HG02870 (cell line): ENCODE data around the gene GLP2R.
"Not testable (repeated sequence)": the region's sequence is repeated elsewhere in the genome, so short reads cannot be mapped to it uniquely, and the experiment has no call there.

ENCODE experiments used
- ATAC-seq: cut with Tn5 transposase; IDR thresholded peaks from one replicate; pipeline ENCODE4 v1.9.1; 2021; ENCODE audit warnings: mild to moderate bottlenecking, moderate library complexity; ENCODE audit not compliant: unreplicated experiment

The GLP2R gene

DNA sequence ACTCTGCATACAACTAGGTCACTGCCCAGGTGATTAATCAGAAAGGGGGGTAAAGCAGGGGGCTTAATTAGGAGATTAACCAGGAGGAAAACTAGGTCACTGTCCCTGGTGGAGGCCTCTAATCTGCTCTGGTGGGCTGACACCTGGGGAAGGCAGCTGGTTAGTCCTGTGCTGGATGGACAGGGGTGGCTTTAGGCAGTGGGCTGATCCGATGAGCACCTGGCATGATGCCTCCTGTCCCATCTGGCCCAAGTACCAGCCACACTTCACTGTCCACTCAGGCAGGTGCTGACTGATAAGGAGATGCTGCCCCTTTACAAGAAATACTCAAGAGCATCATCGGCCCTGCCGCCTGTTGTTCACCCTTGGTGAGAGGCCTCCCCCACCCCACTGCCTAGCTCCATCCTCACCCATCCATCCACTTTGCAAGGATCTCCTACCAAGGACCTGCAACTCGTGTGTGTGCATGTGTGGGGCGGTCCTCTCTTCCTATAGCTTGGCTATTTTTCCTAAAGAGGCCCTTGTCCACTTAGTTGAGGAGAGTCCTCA is 93.2 kb downstream of the GLP2R start:
- ATAC-seq, result no peak

DNA sequence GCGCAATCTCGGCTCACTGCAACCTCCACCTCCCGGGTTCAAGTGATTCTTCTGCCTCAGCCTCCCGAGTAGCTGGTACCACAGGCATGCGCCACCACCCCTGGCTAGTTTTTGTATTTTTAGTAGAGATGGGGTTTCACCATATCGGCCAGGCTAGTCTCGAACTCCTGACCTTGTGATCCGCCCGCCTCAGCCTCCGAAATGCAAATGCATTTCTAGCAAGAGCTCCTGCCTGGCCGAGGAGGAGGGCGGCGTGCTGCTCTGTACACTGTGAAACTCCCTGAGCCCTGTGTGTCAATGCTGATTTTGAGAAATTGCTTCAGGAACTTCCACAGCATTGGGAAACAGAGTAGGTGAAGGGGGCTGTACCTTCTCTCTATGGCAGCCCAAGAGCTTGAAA is 95.5 kb downstream of the GLP2R start:
- not testable (repeated sequence) for ATAC-seq

GRCh38 chr17:9922012-9922848 is 96.5 kb downstream of the GLP2R start:
- no peak for ATAC-seq

GRCh38 chr17:9924735-9925191 is 99.0 kb downstream of the GLP2R start:
- peak; percentile 50 for ATAC-seq

DNA sequence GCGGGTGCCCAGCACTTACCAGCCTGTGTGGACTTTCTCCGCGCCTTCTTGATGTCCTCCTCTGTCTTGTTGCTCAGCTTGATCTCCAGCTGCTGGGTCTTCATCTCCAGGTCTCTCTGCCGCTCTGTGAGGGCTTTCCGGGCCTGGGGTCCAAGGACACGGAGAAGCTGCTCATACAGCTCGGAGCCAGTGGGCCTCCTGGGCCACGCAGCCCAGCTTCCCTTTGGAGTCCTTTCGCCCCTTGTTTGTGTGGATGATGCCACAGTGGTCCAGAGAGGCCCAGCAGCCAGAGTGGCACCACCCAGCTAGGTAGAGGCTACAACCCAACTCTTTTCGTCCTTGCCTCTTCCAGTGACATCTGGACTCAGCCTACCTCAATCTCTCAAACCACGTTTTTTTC is 99.7 kb downstream of the GLP2R start:
- no peak for ATAC-seq

GRCh38 chr17:9926150-9926804 is 100.6 kb downstream of the GLP2R start:
- ATAC-seq, result no peak

DNA sequence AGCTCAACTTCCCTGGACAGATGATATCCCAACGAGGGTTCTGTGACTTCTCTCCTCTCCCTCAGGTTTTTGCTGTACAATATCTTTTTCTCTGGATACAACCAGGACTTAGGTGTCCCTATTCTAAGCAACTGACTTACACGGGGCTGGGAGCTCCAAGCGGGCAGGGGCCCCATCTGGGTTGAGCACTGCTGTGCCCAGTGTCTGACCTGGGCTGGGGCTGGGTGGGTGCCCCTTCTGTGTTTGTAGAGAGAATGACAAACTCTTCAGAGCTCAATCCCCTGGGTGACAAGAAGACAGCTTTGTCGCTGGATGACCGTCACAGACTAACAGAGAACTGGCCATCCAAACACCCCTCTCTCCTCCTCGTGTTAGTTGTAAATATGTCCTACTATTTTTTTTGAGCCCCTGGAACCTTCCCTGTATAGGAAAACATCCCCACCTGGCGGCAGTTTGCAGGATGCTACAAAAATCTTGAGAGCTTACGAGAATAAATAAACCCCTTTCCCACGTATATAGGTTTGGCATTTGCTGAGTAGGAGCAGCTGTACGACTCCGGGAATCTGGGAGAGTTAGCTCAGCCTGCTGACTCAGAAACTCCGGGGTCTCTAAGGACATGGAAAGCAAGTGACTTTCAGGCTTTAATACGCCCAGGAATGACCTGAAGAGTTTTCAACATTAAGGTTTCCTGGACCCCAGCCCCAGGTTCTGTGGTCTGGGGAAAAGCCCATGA is 103.0 kb downstream of the GLP2R start:
- ATAC-seq, result no peak

- no peak for ATAC-seq
Measured at GRCh38 chr17:9929871-9930270, 104.1 kb downstream of the GLP2R start.

DNA sequence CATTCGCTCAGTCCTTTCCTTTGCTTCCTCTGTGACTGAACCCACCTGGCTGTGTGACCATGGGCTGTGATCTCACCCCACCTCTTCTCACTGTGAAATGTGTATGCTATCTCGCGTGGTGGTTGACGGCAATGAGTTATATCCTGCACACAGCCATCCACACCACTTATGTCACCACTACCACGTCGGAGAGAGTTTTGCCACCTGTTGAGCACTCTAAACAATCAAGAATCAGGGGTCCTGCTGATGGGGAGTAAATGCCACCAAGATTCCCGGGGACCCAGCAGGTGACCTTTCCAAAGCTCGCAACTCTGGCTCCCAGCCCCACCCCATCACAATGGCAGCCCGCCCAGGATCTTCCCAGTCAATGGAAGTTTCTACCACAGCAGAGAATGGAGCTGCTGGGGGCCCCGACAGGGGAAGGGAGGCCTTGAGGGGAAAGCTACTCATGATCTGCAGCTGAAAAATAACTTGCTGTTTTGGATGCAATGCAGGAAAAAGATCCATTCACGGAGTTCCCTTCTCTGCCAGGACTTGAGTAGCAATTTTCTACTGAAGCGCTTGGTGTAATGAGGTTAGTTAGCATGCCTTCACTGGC is 105.5 kb downstream of the GLP2R start:
- ATAC-seq, result no peak

DNA sequence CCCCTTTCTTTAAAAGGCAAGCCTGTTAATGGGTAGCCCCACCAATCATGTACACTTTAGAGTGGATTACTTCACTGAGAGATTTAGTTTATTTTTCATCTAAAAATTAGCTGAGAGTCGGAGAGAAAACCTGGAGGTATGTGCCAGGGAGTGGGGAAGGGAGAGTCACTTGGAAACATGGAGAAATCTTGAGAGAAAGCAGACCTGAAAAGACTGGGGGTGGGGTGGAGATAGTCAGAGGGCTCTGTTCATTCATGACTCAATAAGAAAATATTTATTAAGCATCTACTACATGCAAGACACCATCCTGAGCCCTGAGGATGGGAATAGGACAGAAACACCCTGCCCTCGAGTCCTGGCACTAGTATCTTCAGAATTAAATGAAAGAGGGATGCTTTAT is 106.8 kb downstream of the GLP2R start:
- ATAC-seq, result no peak

- no peak for ATAC-seq
Measured at GRCh38 chr17:9934331-9934730, 108.6 kb downstream of the GLP2R start.

DNA sequence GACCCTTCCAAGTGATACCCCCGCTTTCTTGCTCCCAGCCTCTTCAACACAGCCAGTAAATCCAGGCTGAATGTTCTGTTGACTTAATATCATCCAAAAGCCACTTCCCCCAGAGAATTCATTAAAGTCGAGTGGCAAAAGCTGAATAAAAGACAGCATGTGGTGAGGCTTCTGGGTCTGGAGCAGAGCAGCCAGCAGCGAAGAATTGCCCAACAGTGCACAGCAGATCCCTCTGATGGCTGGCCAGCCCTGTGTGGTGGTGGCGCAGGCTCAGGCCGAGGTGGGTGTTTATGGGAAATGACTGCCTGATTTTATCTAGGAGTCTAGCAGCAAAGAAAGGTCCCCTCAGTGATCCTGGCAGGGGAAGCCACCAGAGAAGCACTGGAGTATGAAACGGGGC is 109.7 kb downstream of the GLP2R start:
- no peak for ATAC-seq

DNA sequence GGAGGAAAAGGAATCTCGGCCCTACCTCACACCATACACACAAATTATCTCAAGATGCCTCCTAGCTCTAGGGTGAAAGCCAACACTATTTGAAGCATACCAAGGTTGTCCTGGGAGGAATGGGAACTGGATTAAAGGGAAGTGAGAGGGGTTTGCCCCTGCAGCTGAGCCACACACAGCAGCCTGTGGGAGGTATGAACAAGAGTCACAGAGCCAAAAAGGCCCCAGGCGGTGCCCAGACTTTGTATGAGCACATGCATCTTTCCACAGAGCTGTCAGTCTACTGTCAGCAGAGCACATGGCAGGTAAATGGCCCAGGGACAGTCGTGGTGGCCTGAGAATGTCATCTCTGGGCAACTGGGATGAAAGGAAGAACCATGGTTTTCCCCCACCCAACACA is 110.4 kb downstream of the GLP2R start:
- ATAC-seq, result no peak

DNA sequence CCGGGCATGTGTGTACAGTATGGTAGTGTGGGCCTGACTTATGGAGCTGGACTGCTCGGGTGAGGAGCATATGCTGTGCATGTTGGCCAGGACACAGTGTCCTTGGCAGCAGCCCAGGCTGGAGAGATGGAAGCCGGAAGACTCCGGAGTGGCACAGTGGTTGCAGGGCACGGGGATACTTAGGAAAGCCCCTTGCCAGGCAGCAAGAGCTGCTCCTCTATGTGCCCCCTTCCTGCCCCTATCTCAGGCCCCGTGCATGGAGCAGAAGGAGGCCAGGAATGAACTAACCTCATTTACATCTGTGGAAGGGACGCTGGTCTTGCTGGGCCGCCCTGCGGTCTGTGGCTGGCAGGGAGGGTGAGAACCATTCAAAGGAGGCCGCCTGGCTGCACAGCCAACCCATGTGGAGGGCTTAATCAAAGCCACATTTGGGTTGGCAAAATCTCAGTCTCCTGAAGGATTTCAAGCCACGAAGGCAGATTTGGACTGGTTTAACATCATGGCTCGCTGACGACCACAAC is 111.6 kb downstream of the GLP2R start:
- ATAC-seq, result no peak

DNA sequence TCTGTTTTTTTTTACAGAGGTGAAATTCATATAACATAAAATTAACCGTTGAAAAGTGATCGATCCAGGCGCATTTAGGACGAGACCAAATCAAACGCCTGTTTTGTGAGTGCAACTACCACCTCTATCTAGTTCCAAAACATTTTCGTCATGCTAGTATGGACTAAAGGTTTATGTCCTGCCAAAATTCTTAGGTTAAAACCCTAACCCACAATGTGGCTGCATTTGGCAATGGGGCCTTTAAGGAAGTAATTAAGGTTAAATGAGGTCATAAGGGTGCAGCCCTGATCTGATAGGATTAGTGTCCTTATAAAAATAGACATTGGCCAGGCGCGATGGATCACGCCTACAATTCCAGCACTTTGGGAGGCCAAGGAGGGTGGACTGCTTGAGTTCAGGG is 112.2 kb downstream of the GLP2R start:
- ATAC-seq, result no peak

DNA sequence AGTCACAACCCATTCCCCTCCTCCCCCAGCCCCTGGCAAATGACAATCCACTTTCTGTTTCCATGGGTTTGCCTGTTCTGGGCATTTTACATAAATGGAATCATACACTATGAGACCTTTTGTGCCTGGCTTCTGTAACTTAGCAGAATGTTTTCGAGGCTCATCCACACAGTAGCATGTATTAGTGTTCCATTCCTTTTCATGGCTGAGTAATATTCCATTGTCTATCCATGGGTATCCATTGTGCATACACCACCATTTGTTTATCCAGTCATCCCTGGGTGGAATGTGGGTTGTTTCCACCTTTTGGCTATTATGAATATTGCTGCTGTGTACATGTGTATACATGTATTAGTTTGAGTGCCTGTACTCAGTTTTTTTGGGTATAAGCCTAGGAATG is 113.0 kb downstream of the GLP2R start:
- ATAC-seq, result no peak

DNA sequence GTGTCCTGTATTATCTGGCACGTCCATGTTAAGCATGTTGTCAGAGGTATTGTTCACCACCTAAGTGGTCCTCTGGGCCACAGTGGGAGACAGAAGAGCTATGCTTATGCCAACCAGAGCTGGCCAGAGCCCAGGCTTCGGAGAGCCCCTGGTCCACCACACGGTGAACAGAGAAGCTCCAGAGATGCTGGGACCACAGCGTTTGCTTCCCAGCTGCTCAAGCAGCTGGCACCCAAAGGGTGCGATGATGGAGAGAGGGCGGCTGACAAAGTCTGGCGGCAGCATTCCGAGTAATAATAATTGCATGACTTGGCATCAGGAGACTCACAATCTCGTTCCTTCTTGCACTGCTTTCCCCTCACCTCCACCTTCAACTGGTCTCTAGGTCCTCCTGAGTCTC is 115.1 kb downstream of the GLP2R start:
- no peak for ATAC-seq

GRCh38 chr17:9941305-9941704 is 115.6 kb downstream of the GLP2R start:
- no peak for ATAC-seq
